Right cardiac atrium (tissue), 5 donors: ENCODE results near the gene ANKRD40. TPM values are rescaled to one million over a fixed set of nuclear protein-coding genes. Genes with fewer than 3 reads are reported as not detected.

Source experiments
- ATAC-seq, 2 donors: fragments of 200-7000 bp; cut with Tn5 transposase; one replicate each; pipeline versions ENCODE4 v1.8.0 to v1.9.1; 2020; ENCODE audit warnings: moderate library complexity in 2 of 2, mild to moderate bottlenecking in 1 of 2
- DNase-seq, 3 donors: peaks; one replicate each; pipeline ENCODE4 v3.0.0-alpha.2; 2020
- H3K27ac ChIP-seq: one replicate; pipeline ENCODE4 v1.5.1; 2013; ENCODE audit warnings: mild to moderate bottlenecking, low read length, control low read depth, moderate library complexity
- H3K27me3 ChIP-seq: one replicate; pipeline ENCODE4 v1.6.1; 2013; ENCODE audit not compliant: control insufficient read depth, insufficient read depth
- H3K4me1 ChIP-seq: one replicate; pipeline ENCODE4 v1.6.1; 2013; ENCODE audit warnings: low read length; ENCODE audit not compliant: control insufficient read depth, insufficient read depth
- H3K4me3 ChIP-seq: one replicate; pipeline ENCODE4 v1.5.1; 2013; ENCODE audit warnings: low read length, control low read depth
- H3K9me3 ChIP-seq: one replicate; pipeline ENCODE4 v1.6.1; 2013; ENCODE audit warnings: low read length; ENCODE audit not compliant: control insufficient read depth
- WGBS: extraction: QIAGEN DNeasy Blood & Tissue Kit; methylation state at CpG from one replicate; pipeline ENCODE4 v1.1.7; 2013; 5-methylcytosine and 5-hydroxymethylcytosine counted together
- intact Hi-C, 4 donors: fragments of 100-400 bp; cut with DNase I; formaldehyde crosslinking; loops; one replicate each; pipeline versions ENCODE4 v1.11.0 to v1.14.0; 2022 to 2023
- long read RNA-seq, 4 donors: library from polyadenylated mRNA; unstranded; transcript quantifications; one replicate each; pipeline ENCODE4 v2.0.0, GENCODE V29; 2020 to 2021
- polyA plus RNA-seq: library from polyadenylated mRNA; stranded (reverse); fragments of 200-250 nt; gene quantifications from one replicate; pipeline ENCODE4 v1.2.3, GENCODE V29; 2013
- total RNA-seq, 4 donors: library from RNA; stranded (reverse); fragmentation: NEBNext Ultra II Directional; extraction: Animal tissue kit (Norgen Biotek cat#: 25700); gene quantifications; one replicate each; pipeline ENCODE4 v1.2.1, GENCODE V29; 2021
- donor health status: healthy with polysubstance abuse.
- donor health status: DM: no; HTN: yes; CAD: no.
- donor health status: DM: no; HTN: no; CAD: no.
- donor health status: DM: no; HTN: yes; CAD: no; lungs with severe emphysema.
- donor health status: DM: yes; HTN: yes; CAD: no.

ANKRD40 gene
- total RNA-seq (10 to 100 TPM; 37.1 to 43.7 (median 41.0) TPM), polyA plus RNA-seq (20.5 TPM)
- long read RNA-seq, donor 1, full-length matches to known transcripts: 57 of 89 reads
- long read RNA-seq, donor 1, partial matches to known transcripts: 21 of 89 reads
- long read RNA-seq, donor 1, other reads (novel, unspliced or antisense): 11 of 89 reads
- long read RNA-seq, donor 2, full-length matches to known transcripts: 23 of 27 reads
- long read RNA-seq, donor 2, partial matches to known transcripts: 3 of 27 reads
- long read RNA-seq, donor 2, other reads (novel, unspliced or antisense): 1 of 27 reads
- long read RNA-seq, donor 3, full-length matches to known transcripts: 6 of 23 reads
- long read RNA-seq, donor 3, partial matches to known transcripts: 11 of 23 reads
- long read RNA-seq, donor 3, other reads (novel, unspliced or antisense): 6 of 23 reads
- long read RNA-seq, donor 4, full-length matches to known transcripts: 19 of 22 reads
- long read RNA-seq, donor 4, partial matches to known transcripts: 2 of 22 reads
- long read RNA-seq, donor 4, other reads (novel, unspliced or antisense): 1 of 22 reads

- intact Hi-C loops: no loop called here
- Histone ChIP-seq H3K4me3 (peak within 1 kb of the TSS; percentile 78), H3K4me1 (peaks cover 7% of the 10 kb centered on the region), H3K9me3 (no peaks in the 10 kb centered on the region), H3K27ac (peak within 1 kb of the TSS; percentile 99), H3K27me3 (no peaks in the 10 kb centered on the region)
- WGBS: under 1% methylated on average over 74 of the region's 74 CpGs
- peak; percentile 87 to 95 (median 94) for DNase-seq
- ATAC-seq: peak; percentile 86
Observed at GRCh38 chr17:50707289-50708049, at the start of gene ANKRD40. ANKRD40 (minus strand) TSS chr17:50707914; CDS start chr17:50707654, 260 bp downstream.

- Histone ChIP-seq H3K4me3 (no peak overlapping the region), H3K27ac (no peak overlapping the region), H3K27me3 (no peaks in the 10 kb centered on the region), H3K9me3 (no peaks in the 10 kb centered on the region), H3K4me1 (peaks cover 5% of the 10 kb centered on the region)
- intact Hi-C loops: no loop called here
- DNase-seq (no peak), ATAC-seq (no peak)
- WGBS: 37% methylated on average over 2 of the region's 2 CpGs
Observed at GRCh38 chr17:50754521-50754920, 46.8 kb upstream of the ANKRD40 start.

- Histone ChIP-seq H3K27me3 (no peaks in the 10 kb centered on the region), H3K27ac (no peak overlapping the region), H3K4me1 (no peaks in the 10 kb centered on the region), H3K4me3 (no peak overlapping the region), H3K9me3 (no peaks in the 10 kb centered on the region)
- ATAC-seq (no peak), DNase-seq (no peak)
- WGBS: 87% methylated on average over 6 of the region's 6 CpGs
- intact Hi-C loops: no loop called here
Observed at GRCh38 chr17:50749245-50749644, 41.5 kb upstream of the ANKRD40 start.

GRCh38 chr17:50745631-50746030, 37.9 kb upstream of the ANKRD40 start:
- H3K27ac ChIP-seq: no peak overlapping the region
- intact Hi-C loops: no loop called here
- H3K27me3 ChIP-seq: no peaks in the 10 kb centered on the region
- WGBS: 91% methylated on average over 12 of the region's 12 CpGs
- no peaks in the 10 kb centered on the region for H3K4me1 ChIP-seq
- DNase-seq (no peak), ATAC-seq (no peak)
- no peaks in the 10 kb centered on the region for H3K9me3 ChIP-seq
- H3K4me3 ChIP-seq: no peak overlapping the region

GRCh38 chr17:50739098-50739497, 31.4 kb upstream of the ANKRD40 start:
- no peaks in the 10 kb centered on the region for H3K9me3 ChIP-seq
- no peak overlapping the region for H3K27ac ChIP-seq
- no peaks in the 10 kb centered on the region for H3K4me1 ChIP-seq
- intact Hi-C loops: no loop called here
- 57% methylated on average over 2 of the region's 2 CpGs for WGBS
- no peak for DNase-seq
- no peaks in the 10 kb centered on the region for H3K27me3 ChIP-seq
- H3K4me3 ChIP-seq: no peak overlapping the region
- no peak for ATAC-seq

GRCh38 chr17:50737118-50737698, 29.5 kb upstream of the ANKRD40 start:
- Histone ChIP-seq H3K27ac (no peak overlapping the region), H3K9me3 (no peaks in the 10 kb centered on the region), H3K4me3 (no peak overlapping the region), H3K4me1 (peaks cover 2% of the 10 kb centered on the region), H3K27me3 (no peaks in the 10 kb centered on the region)
- 88% methylated on average over 2 of the region's 2 CpGs for WGBS
- DNase-seq (no peak), ATAC-seq (no peak)
- intact Hi-C loops: no loop called here

GRCh38 chr17:50735287-50735686, 27.6 kb upstream of the ANKRD40 start:
- DNase-seq (no peak), ATAC-seq (no peak)
- Histone ChIP-seq H3K27me3 (no peaks in the 10 kb centered on the region), H3K4me3 (no peak overlapping the region), H3K4me1 (peaks cover 7% of the 10 kb centered on the region), H3K9me3 (no peaks in the 10 kb centered on the region), H3K27ac (no peak overlapping the region)
- intact Hi-C loops: no loop called here
- WGBS: 76% methylated on average over 3 of the region's 3 CpGs

- intact Hi-C loops: no loop called here
- Histone ChIP-seq H3K27ac (peak overlapping the region; percentile 48), H3K4me3 (no peak overlapping the region), H3K27me3 (no peaks in the 10 kb centered on the region), H3K9me3 (no peaks in the 10 kb centered on the region), H3K4me1 (peaks cover 13% of the 10 kb centered on the region)
- no peak for DNase-seq
- peak in 1 of 2 donors; percentile 15 for ATAC-seq
- WGBS: 72% methylated on average over 7 of the region's 7 CpGs
Observed at GRCh38 chr17:50731575-50732460, 24.1 kb upstream of the ANKRD40 start.

- intact Hi-C loops: no loop called here
Observed at GRCh38 chr17:50728881-50729765, 21.4 kb upstream of the ANKRD40 start.

GRCh38 chr17:50728112-50728429, 20.4 kb upstream of the ANKRD40 start:
- peaks cover 21% of the 10 kb centered on the region for H3K4me1 ChIP-seq
- no peak for DNase-seq
- H3K27me3 ChIP-seq: no peaks in the 10 kb centered on the region
- H3K9me3 ChIP-seq: no peaks in the 10 kb centered on the region
- no peak for ATAC-seq
- no peak overlapping the region for H3K27ac ChIP-seq
- H3K4me3 ChIP-seq: no peak overlapping the region
- 85% methylated on average over 2 of the region's 2 CpGs for WGBS
- intact Hi-C loops: no loop called here

More at GRCh38 chr17:50728881-50729765, 21.4 kb upstream of the ANKRD40 start:
- ATAC-seq: peak in 1 of 2 donors; percentile 25
- Histone ChIP-seq H3K27me3 (no peaks in the 10 kb centered on the region), H3K4me1 (peaks cover 19% of the 10 kb centered on the region), H3K27ac (no peak overlapping the region), H3K9me3 (no peaks in the 10 kb centered on the region), H3K4me3 (no peak overlapping the region)
- no peak for DNase-seq
- 65% methylated on average over 5 of the region's 5 CpGs for WGBS
